Chondrocyte (in vitro differentiated cells): ENCODE data around the gene PRRC2A. TPM values are rescaled to one million over a fixed set of nuclear protein-coding genes. Genes with fewer than 3 reads are reported as not detected.
A peak's percentile ranks its signal among the peaks of the same experiment; 100 is the strongest.

ENCODE experiments used
- DNase-seq: peaks from one replicate; pipeline ENCODE4 v3.0.0; 2021; ENCODE audit warnings: mixed read lengths, low spot score
- H3K27ac Mint-ChIP-seq: one replicate; pipeline ENCODE4 v1.8.0; 2021; ENCODE audit warnings: mild to moderate bottlenecking, moderate library complexity, mixed read lengths; ENCODE audit not compliant: unreplicated experiment
- H3K27me3 Mint-ChIP-seq: 2 replicates; pipeline ENCODE4 v1.8.0; 2021; ENCODE audit warnings: low read depth, mixed read lengths
- H3K36me3 Mint-ChIP-seq: 2 replicates; pipeline ENCODE4 v1.8.0; 2021; ENCODE audit warnings: low read depth, mixed read lengths
- H3K4me1 Mint-ChIP-seq: 2 replicates; pipeline ENCODE4 v1.8.0; 2021; ENCODE audit warnings: low read depth, mild to moderate bottlenecking, mixed read lengths
- H3K4me3 Mint-ChIP-seq: one replicate; pipeline ENCODE4 v1.8.0; 2021; ENCODE audit warnings: mild to moderate bottlenecking, moderate library complexity, mixed read lengths; ENCODE audit not compliant: unreplicated experiment
- H3K9me3 Mint-ChIP-seq: 2 replicates; pipeline ENCODE4 v1.8.0; 2021; ENCODE audit warnings: low read depth, mixed read lengths
- total RNA-seq: library from RNA; stranded (reverse); gene quantifications from 3 replicates; pipeline ENCODE4 v1.2.1, GENCODE V29; 2021
- TF ChIP-seq, protein P1 (sequence below): fragments of 200-600 bp; sonication (generic); IDR thresholded peaks from 2 replicates; pipeline ENCODE4 v1.5.0; 2021; ENCODE audit warnings: antibody characterized with exemption, mild to moderate bottlenecking, moderate library complexity

PRRC2A gene
- total RNA-seq, 1 donor from 2014 or later, result 156 TPM

DNA sequence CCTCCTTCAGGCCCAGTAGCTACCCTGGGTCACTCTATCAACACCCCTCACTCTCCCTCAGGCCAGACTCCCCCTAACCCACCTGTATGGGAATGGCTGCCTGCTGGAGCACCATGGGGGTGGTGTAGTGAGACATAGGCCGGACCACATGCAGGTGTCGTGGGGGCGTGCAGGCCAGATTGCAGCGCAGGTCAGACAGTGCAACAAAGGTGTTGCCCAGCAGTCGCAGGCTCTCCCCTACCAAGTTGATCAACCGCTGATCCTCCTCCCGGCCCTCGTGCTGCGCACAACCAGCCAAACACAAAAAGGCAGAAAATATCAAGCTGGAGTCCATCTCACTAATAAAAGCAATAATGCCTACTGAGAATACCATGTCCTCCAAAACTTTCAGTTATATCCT, 24.8 kb downstream of the PRRC2A start:
- peaks cover 7% of the 10 kb centered on the region for H3K4me1 Mint-ChIP-seq
- DNase-seq, result no peak
- H3K36me3 Mint-ChIP-seq, result peaks cover 41% of the 10 kb centered on the region
- no peak overlapping the region for H3K4me3 Mint-ChIP-seq
- no peaks in the 10 kb centered on the region for H3K9me3 Mint-ChIP-seq
- H3K27me3 Mint-ChIP-seq, result no peaks in the 10 kb centered on the region
- peak overlapping the region; percentile 33 for H3K27ac Mint-ChIP-seq
- TF ChIP-seq, protein P1, sequence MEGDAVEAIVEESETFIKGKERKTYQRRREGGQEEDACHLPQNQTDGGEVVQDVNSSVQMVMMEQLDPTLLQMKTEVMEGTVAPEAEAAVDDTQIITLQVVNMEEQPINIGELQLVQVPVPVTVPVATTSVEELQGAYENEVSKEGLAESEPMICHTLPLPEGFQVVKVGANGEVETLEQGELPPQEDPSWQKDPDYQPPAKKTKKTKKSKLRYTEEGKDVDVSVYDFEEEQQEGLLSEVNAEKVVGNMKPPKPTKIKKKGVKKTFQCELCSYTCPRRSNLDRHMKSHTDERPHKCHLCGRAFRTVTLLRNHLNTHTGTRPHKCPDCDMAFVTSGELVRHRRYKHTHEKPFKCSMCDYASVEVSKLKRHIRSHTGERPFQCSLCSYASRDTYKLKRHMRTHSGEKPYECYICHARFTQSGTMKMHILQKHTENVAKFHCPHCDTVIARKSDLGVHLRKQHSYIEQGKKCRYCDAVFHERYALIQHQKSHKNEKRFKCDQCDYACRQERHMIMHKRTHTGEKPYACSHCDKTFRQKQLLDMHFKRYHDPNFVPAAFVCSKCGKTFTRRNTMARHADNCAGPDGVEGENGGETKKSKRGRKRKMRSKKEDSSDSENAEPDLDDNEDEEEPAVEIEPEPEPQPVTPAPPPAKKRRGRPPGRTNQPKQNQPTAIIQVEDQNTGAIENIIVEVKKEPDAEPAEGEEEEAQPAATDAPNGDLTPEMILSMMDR, result no peak

DNA sequence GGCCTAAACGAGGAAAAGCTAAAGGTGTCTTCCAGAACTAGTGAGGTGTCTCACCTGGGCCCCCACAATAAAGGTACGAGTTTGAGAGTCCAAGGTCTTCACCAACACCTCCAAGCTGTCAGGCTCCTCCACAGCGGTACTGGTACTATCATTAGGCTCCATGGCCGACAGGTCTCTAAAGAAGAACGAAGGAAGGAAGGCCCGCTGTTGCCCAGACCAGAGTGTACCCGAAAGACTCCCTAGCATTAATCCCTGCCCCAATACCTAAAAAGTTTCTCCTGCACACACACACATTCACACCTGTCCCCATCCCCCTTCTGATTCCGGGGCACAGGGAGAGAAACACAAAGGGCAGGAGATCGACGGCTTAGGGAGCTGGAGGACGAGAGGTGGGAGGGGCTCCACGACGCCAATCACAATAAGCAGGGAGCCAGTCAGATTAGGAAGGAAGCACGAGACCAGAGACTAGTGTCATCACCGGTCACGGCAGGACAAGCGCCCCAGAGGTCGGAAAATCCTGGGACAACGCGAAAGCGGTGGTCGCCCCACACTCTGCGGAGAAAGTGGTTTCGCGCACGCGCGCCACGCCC, 31.2 kb downstream of the PRRC2A start:
- H3K36me3 Mint-ChIP-seq, result peaks cover 23% of the 10 kb centered on the region
- H3K9me3 Mint-ChIP-seq, result no peaks in the 10 kb centered on the region
- TF ChIP-seq, protein P1, result no peak
- DNase-seq, result no peak
- H3K4me1 Mint-ChIP-seq, result peaks cover 28% of the 10 kb centered on the region
- H3K27ac Mint-ChIP-seq, result peak overlapping the region; percentile 99
- no peaks in the 10 kb centered on the region for H3K27me3 Mint-ChIP-seq
- peak overlapping the region; percentile 89 for H3K4me3 Mint-ChIP-seq

DNA sequence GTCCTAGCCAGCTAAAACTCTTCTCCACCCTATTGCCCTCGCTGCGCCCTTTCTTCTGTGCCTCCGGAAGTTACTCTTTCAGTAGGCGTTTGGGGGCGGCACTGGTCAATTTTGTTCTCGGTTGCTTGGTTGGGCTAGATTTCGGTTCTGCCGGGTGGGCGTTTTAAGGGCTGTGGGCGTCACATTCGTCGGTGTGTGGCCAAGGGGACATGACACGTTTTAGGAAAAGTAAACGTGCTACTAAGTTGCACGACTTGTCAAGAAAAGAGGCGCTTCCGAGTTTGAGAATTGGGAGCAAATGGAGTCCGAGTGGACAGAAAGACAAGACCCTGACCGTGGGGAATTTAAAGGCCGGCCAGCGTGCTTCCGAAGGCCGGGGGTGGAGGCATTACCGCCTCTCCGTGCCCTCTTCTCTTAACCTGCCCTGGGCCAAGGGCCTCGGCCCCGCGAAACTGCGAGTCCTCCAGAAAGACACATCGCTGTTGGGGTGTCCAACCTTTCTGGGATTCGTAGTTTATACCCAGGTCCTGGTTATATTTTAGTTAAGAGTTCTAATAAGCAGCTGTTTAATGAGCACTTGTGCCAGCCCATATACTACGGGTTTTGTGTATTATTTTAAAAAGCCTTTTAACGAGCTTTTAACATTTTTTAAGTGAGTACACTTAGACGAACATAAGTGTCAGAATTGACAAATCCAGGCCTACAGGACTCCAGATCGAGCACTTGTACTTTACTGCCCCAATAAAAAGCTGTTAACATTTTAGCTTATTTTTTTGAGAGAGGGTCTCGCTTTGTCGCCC, 32.6 kb downstream of the PRRC2A start:
- H3K27ac Mint-ChIP-seq, result peak overlapping the region; percentile 99
- TF ChIP-seq, protein P1, result peak; percentile 48
- H3K4me1 Mint-ChIP-seq, result peaks cover 34% of the 10 kb centered on the region
- H3K36me3 Mint-ChIP-seq, result peaks cover 12% of the 10 kb centered on the region
- DNase-seq, result no peak
- peak overlapping the region; percentile 89 for H3K4me3 Mint-ChIP-seq
- H3K27me3 Mint-ChIP-seq, result no peaks in the 10 kb centered on the region
- no peaks in the 10 kb centered on the region for H3K9me3 Mint-ChIP-seq

DNA sequence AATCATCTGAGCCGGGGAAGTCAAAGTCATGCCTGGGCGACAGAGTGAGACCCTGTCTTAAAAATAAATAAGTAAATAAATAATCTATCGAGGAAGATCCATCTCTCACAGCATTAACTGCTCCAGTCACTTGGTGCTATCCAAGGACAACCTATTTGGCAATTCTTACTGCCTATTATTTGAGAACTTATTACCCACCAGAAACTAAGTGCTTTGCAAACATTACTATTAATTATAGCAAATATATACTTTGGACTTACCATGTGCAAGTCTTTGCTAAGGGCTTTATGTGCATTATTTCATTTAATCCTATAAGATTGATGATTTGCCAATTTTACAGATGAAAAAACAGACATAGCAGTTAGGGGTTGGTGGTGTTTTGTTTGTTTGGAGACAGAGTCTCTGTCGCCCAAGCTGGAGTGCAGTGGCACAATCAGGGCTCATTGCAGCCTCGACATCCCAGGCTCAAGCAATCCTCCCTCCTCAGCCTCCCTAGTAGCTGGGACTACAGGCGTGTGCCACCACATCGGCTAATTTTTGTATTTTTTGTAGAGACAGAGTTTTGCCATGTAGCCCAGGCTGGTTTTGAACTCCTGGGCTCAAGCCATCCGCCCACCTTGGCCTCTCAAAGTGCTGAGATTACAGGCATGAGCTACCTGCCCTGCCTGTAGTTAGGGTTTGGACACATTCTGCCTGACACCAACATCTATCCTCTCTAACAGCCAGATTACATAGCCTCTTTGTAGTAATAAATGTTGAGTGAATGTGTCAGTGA, 34.2 kb downstream of the PRRC2A start:
- TF ChIP-seq, protein P1, result no peak
- H3K36me3 Mint-ChIP-seq, result peaks cover 4% of the 10 kb centered on the region
- no peak for DNase-seq
- peaks cover 48% of the 10 kb centered on the region for H3K4me1 Mint-ChIP-seq
- H3K27me3 Mint-ChIP-seq, result no peaks in the 10 kb centered on the region
- no peaks in the 10 kb centered on the region for H3K9me3 Mint-ChIP-seq
- no peak overlapping the region for H3K4me3 Mint-ChIP-seq
- H3K27ac Mint-ChIP-seq, result peak overlapping the region; percentile 32
